Hepatocyte (in vitro differentiated cells): Measurements from ENCODE around the gene NPL. TPM values are rescaled to one million over a fixed set of nuclear protein-coding genes. Genes with fewer than 3 reads are reported as not detected.

ENCODE experiments used
- DNase-seq: peaks from one replicate; pipeline ENCODE4 v3.0.0-alpha.2; 2016; ENCODE audit warnings: low spot score
- H2AFZ ChIP-seq: fragments of 200-600 bp; sonication (generic); 2 replicates; pipeline ENCODE4 v1.6.0; 2016; ENCODE audit warnings: antibody characterized with exemption, mild to moderate bottlenecking
- H3K27ac ChIP-seq: fragments of 200-600 bp; sonication (generic); 2 replicates; pipeline ENCODE4 v1.5.1; 2016; ENCODE audit warnings: mild to moderate bottlenecking
- H3K27me3 ChIP-seq: fragments of 200-600 bp; sonication (generic); 2 replicates; pipeline ENCODE4 v1.6.1; 2016
- H3K36me3 ChIP-seq: fragments of 200-600 bp; sonication (generic); replicated peaks from 2 replicates; pipeline ENCODE4 v1.5.1; 2016; ENCODE audit warnings: low read depth; ENCODE audit not compliant: insufficient read depth
- H3K4me1 ChIP-seq: fragments of 200-600 bp; sonication (generic); 2 replicates; pipeline ENCODE4 v1.5.1; 2016; ENCODE audit warnings: mild to moderate bottlenecking, moderate library complexity; ENCODE audit not compliant: insufficient read depth
- H3K4me2 ChIP-seq: fragments of 200-600 bp; sonication (generic); 2 replicates; pipeline ENCODE4 v1.6.0; 2016
- H3K4me3 ChIP-seq: fragments of 200-600 bp; sonication (generic); 2 replicates; pipeline ENCODE4 v1.5.1; 2016; ENCODE audit warnings: mild to moderate bottlenecking
- H3K79me2 ChIP-seq: fragments of 200-600 bp; sonication (generic); 2 replicates; pipeline ENCODE4 v1.6.0; 2017; ENCODE audit warnings: mild to moderate bottlenecking
- H3K9me2 ChIP-seq: fragments of 200-600 bp; sonication (generic); replicated peaks from 2 replicates; pipeline ENCODE4 v1.6.0; 2017; ENCODE audit warnings: mild to moderate bottlenecking; ENCODE audit not compliant: insufficient read depth
- H3K9me3 ChIP-seq: fragments of 200-600 bp; sonication (generic); 2 replicates; pipeline ENCODE4 v1.5.1; 2016; ENCODE audit warnings: low read depth, mild to moderate bottlenecking
- H4K20me1 ChIP-seq: fragments of 200-600 bp; sonication (generic); 2 replicates; pipeline ENCODE4 v1.6.0; 2016; ENCODE audit warnings: mild to moderate bottlenecking; ENCODE audit not compliant: insufficient read depth, poor library complexity, severe bottlenecking
- CTCF ChIP-seq: fragments of 200-600 bp; sonication (generic); IDR thresholded peaks from 2 replicates; pipeline ENCODE4 v1.5.1; 2016; ENCODE audit warnings: antibody characterized with exemption, mild to moderate bottlenecking; ENCODE audit not compliant: poor library complexity
- EZH2 ChIP-seq: fragments of 200-600 bp; sonication (generic); IDR thresholded peaks from 2 replicates; pipeline ENCODE4 v1.6.1; 2016; ENCODE audit warnings: antibody characterized with exemption, mild to moderate bottlenecking, borderline replicate concordance
- EZH2phosphoT487 ChIP-seq: fragments of 200-600 bp; sonication (generic); IDR thresholded peaks from one replicate; pipeline ENCODE4 v1.6.1; 2018; ENCODE audit warnings: antibody characterized with exemption, mild to moderate bottlenecking, low read depth, moderate library complexity; ENCODE audit not compliant: unreplicated experiment, severe bottlenecking
- WGBS: methylation state at CpG from one replicate; pipeline ENCODE4 v1.1.6; 2016; ENCODE audit warnings: low lambda C conversion rate; ENCODE audit errors: missing lambda C conversion rate; 5-methylcytosine and 5-hydroxymethylcytosine counted together
- polyA plus RNA-seq: library from polyadenylated mRNA; unstranded; fragments of >200 nt; fragmentation: Nextera tagmentation; extraction: Ambion mirVana; gene quantifications from 2 replicates; pipeline ENCODE4 v1.2.1, GENCODE V29; 2016
- total RNA-seq: library from RNA; depleted of rRNA; stranded (reverse); fragments of >200 nt; gene quantifications from 2 replicates; pipeline ENCODE4 v1.2.3, GENCODE V29; 2014

Gene NPL
- total and polyA plus RNA-seq, 2 experiments from 2014 or later, result 7.1 to 10.2 TPM

GRCh38 chr1:182875889-182876288 lies 86.3 kb downstream of the NPL start:
- H3K36me3 ChIP-seq, result peaks cover 12% of the 10 kb centered on the region
- no peaks in the 10 kb centered on the region for H3K9me2 ChIP-seq
- peaks cover 18% of the 10 kb centered on the region for H3K79me2 ChIP-seq
- no peaks in the 10 kb centered on the region for H3K4me1 ChIP-seq
- H3K9me3 ChIP-seq, result no peaks in the 10 kb centered on the region
- no peaks in the 10 kb centered on the region for H3K27me3 ChIP-seq
- no peak overlapping the region for H2AFZ ChIP-seq
- no peak overlapping the region for H3K4me2 ChIP-seq
- H3K4me3 ChIP-seq, result no peak overlapping the region
- WGBS, result 97% methylated on average over 2 of the region's 2 CpGs
- H4K20me1 ChIP-seq, result peaks cover 13% of the 10 kb centered on the region
- no peak overlapping the region for H3K27ac ChIP-seq
- no peak for DNase-seq
- TF ChIP-seq CTCF (no peak), EZH2 (no peak), EZH2phosphoT487 (no peak)

- no peak overlapping the region for H3K27ac ChIP-seq
- DNase-seq, result no peak
- H3K27me3 ChIP-seq, result no peaks in the 10 kb centered on the region
- no peaks in the 10 kb centered on the region for H3K4me1 ChIP-seq
- H3K9me2 ChIP-seq, result no peaks in the 10 kb centered on the region
- H2AFZ ChIP-seq, result no peak overlapping the region
- H3K4me2 ChIP-seq, result no peak overlapping the region
- no peak overlapping the region for H3K4me3 ChIP-seq
- peaks cover 26% of the 10 kb centered on the region for H3K36me3 ChIP-seq
- peaks cover 23% of the 10 kb centered on the region for H3K79me2 ChIP-seq
- no peaks in the 10 kb centered on the region for H3K9me3 ChIP-seq
- peaks cover 5% of the 10 kb centered on the region for H4K20me1 ChIP-seq
- TF ChIP-seq CTCF (no peak), EZH2 (no peak), EZH2phosphoT487 (no peak)
Measured at GRCh38 chr1:182877331-182877730, 87.8 kb downstream of the NPL start.

DNA sequence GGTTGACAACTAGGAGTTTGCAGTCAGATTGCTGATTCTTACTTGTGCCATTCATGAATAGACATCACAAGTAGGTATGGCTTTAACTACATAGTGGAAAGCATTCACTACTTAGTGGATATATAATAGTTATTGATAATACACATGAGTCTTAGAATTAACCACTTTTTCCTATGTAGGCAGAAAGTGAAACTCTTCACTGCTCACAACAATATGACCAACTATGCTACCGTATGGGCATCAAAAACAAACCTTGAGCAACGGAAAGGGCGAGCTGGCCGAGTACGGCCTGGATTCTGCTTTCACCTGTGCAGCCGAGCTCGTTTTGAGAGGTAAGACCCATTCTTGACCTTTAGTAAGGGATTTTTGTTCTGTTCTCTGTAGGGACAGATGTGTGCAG lies 88.3 kb downstream of the NPL start:
- Histone ChIP-seq H4K20me1 (peaks cover 6% of the 10 kb centered on the region), H3K4me1 (no peaks in the 10 kb centered on the region), H3K4me2 (no peak overlapping the region), H3K36me3 (peaks cover 28% of the 10 kb centered on the region), H3K9me2 (no peaks in the 10 kb centered on the region), H3K4me3 (no peak overlapping the region), H3K27me3 (no peaks in the 10 kb centered on the region), H2AFZ (no peak overlapping the region), H3K27ac (no peak overlapping the region), H3K9me3 (no peaks in the 10 kb centered on the region), H3K79me2 (peaks cover 23% of the 10 kb centered on the region)
- TF ChIP-seq CTCF (no peak), EZH2 (no peak), EZH2phosphoT487 (no peak)
- 96% methylated on average over 7 of the region's 7 CpGs for WGBS
- DNase-seq, result no peak

Other genes with a start within 250 kb of the NPL start
- gene RNASEL, start 200.5 kb upstream of the NPL start, total RNA-seq, result 6.8 and 7.5 TPM in 2 replicates
- gene RNASEL, start 200.5 kb upstream of the NPL start, polyA plus RNA-seq, result 4.0 and 5.3 TPM in 2 replicates
- gene RGS16, start 185.4 kb upstream of the NPL start, total RNA-seq, result 6.3 and 7.3 TPM in 2 replicates
- gene RGS16, start 185.4 kb upstream of the NPL start, polyA plus RNA-seq, result 7.6 and 18.1 TPM in 2 replicates
- 0.04 TPM in 1 of 2 replicates, not detected in the other for gene RGS8, start 105.2 kb upstream of the NPL start, total RNA-seq
- gene RGS8, start 105.2 kb upstream of the NPL start, polyA plus RNA-seq, result not detected in 2 replicates
- gene DHX9, start 49.6 kb downstream of the NPL start, total RNA-seq, result 114 and 132 TPM in 2 replicates
- gene DHX9, start 49.6 kb downstream of the NPL start, polyA plus RNA-seq, result 66.3 and 70.7 TPM in 2 replicates
- not detected in 2 replicates for gene SHCBP1L, start 163.4 kb downstream of the NPL start, total RNA-seq
- gene SHCBP1L, start 163.4 kb downstream of the NPL start, polyA plus RNA-seq, result not detected in 2 replicates
- 178 and 185 TPM in 2 replicates for gene LAMC1, start 233.6 kb downstream of the NPL start, total RNA-seq
- gene LAMC1, start 233.6 kb downstream of the NPL start, polyA plus RNA-seq, result 78.4 and 86.3 TPM in 2 replicates